ENCODE results near the gene MTLN. TPM values are rescaled to one million over a fixed set of nuclear protein-coding genes. Genes with fewer than 3 reads are reported as not detected.
"Not testable (repeated sequence)": the region's sequence is repeated elsewhere in the genome, so short reads cannot be mapped to it uniquely, and the experiment has no call there.

MTLN gene
- total and polyA plus RNA-seq, 2 experiments from 2014 or later, result 42.1 to 78.9 TPM

DNA sequence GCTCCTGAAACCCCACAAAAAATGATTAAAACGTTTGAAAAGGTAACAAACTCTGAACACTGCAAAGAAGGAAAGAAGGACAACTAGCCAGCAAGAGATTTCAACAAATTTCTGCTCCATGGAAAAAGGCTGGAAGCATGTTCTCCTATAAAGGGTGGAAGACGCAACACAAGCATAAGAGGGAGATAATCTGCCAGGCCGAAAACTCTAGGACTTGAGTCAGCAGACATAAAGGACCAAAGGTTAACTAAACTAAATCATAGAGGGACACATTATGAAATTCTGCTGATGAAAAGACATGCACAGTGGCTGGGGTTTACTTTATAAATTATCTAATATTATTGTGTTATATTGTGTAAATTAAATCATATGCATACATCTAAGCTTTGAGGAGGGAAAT lies 14.3 kb downstream of the MTLN start:
- H4K20me1 ChIP-seq (ENCODE audit: insufficient read depth, poor library complexity, severe bottlenecking), result no peaks in the 10 kb centered on the region
- no peak overlapping the region for H2AFZ ChIP-seq
- no peaks in the 10 kb centered on the region for H3K9me2 ChIP-seq (replicated peaks; ENCODE audit: insufficient read depth)
- no peaks in the 10 kb centered on the region for H3K36me3 ChIP-seq (replicated peaks; ENCODE audit: insufficient read depth, low read depth)
- no peaks in the 10 kb centered on the region for H3K9me3 ChIP-seq (ENCODE audit: low read depth)
- TF ChIP-seq EZH2 (IDR thresholded peaks at IDR 0.05; ENCODE audit: borderline replicate concordance), result no peak
- TF ChIP-seq, protein P1, sequence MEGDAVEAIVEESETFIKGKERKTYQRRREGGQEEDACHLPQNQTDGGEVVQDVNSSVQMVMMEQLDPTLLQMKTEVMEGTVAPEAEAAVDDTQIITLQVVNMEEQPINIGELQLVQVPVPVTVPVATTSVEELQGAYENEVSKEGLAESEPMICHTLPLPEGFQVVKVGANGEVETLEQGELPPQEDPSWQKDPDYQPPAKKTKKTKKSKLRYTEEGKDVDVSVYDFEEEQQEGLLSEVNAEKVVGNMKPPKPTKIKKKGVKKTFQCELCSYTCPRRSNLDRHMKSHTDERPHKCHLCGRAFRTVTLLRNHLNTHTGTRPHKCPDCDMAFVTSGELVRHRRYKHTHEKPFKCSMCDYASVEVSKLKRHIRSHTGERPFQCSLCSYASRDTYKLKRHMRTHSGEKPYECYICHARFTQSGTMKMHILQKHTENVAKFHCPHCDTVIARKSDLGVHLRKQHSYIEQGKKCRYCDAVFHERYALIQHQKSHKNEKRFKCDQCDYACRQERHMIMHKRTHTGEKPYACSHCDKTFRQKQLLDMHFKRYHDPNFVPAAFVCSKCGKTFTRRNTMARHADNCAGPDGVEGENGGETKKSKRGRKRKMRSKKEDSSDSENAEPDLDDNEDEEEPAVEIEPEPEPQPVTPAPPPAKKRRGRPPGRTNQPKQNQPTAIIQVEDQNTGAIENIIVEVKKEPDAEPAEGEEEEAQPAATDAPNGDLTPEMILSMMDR (IDR thresholded peaks at IDR 0.05; ENCODE audit: poor library complexity), result no peak
- TF ChIP-seq EZH2phosphoT487 (IDR thresholded peaks at IDR 0.05; ENCODE audit: low read depth, severe bottlenecking, unreplicated experiment), result no peak
- peak overlapping the region; percentile 29 for H3K27ac ChIP-seq
- WGBS (ENCODE audit: low lambda C conversion rate, missing lambda C conversion rate), result 55% methylated on average over 3 of the region's 3 CpGs
- no peaks in the 10 kb centered on the region for H3K27me3 ChIP-seq
- peak; percentile 18 for DNase-seq (ENCODE audit: low spot score)
- no peak overlapping the region for H3K4me2 ChIP-seq
- no peaks in the 10 kb centered on the region for H3K79me2 ChIP-seq
- no peaks in the 10 kb centered on the region for H3K4me1 ChIP-seq (ENCODE audit: insufficient read depth)
- no peak overlapping the region for H3K4me3 ChIP-seq

DNA sequence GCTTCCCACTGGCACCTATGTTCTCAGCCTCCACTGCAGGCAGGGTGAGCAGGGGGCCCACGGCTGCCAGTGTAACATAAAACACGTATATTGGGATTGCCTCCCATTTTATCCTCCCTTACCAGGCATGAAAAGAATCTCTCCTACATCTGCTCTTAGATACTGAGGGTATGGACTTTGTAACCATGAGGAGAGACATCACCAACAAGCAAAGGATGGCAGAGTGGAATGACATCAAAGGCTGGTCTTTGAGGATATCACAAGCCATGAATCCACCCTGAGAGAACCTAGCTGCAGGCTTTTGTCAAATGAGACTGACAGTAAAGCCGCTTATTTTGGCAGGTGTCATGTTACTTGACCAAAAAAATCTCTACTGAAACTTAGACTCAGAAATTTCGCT lies 14.9 kb downstream of the MTLN start:
- H3K36me3 ChIP-seq (replicated peaks; ENCODE audit: insufficient read depth, low read depth), result no peaks in the 10 kb centered on the region
- no peak overlapping the region for H3K4me3 ChIP-seq
- no peak overlapping the region for H3K4me2 ChIP-seq
- WGBS (ENCODE audit: low lambda C conversion rate, missing lambda C conversion rate), result 64% methylated on average over 4 of the region's 4 CpGs
- no peaks in the 10 kb centered on the region for H4K20me1 ChIP-seq (ENCODE audit: insufficient read depth, poor library complexity, severe bottlenecking)
- DNase-seq (ENCODE audit: low spot score), result no peak
- no peaks in the 10 kb centered on the region for H3K9me2 ChIP-seq (replicated peaks; ENCODE audit: insufficient read depth)
- no peaks in the 10 kb centered on the region for H3K4me1 ChIP-seq (ENCODE audit: insufficient read depth)
- no peak overlapping the region for H2AFZ ChIP-seq
- TF ChIP-seq EZH2phosphoT487 (IDR thresholded peaks at IDR 0.05; ENCODE audit: low read depth, severe bottlenecking, unreplicated experiment) (no peak), EZH2 (IDR thresholded peaks at IDR 0.05; ENCODE audit: borderline replicate concordance) (no peak)
- TF ChIP-seq, protein P1 (IDR thresholded peaks at IDR 0.05; ENCODE audit: poor library complexity), result no peak
- H3K79me2 ChIP-seq, result no peaks in the 10 kb centered on the region
- no peak overlapping the region for H3K27ac ChIP-seq
- no peaks in the 10 kb centered on the region for H3K27me3 ChIP-seq
- no peaks in the 10 kb centered on the region for H3K9me3 ChIP-seq (ENCODE audit: low read depth)

DNA sequence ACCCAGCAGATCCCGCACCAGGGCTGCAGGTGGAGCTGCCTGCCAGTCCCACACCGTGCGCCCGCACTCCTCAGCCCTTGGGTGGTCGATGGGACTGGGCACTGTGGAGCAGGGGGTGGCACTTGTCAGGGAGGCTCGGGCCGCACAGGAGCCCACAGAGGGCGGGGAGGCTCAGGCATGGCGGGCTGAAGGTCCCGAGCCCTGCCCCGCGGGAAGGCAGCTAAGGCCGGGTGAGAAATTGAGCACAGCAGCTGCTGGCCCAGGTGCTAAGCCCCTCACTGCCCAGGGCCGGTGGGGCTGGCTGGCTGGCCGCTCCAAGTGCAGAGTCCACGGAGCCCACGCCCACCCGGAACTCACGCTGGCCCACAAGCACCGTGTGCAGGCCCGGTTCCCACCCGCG lies 22.2 kb downstream of the MTLN start:
- H3K9me2 ChIP-seq (replicated peaks; ENCODE audit: insufficient read depth); H2AFZ ChIP-seq; H3K27me3 ChIP-seq; H3K27ac ChIP-seq; H4K20me1 ChIP-seq (ENCODE audit: insufficient read depth, poor library complexity, severe bottlenecking); DNase-seq (ENCODE audit: low spot score); H3K4me1 ChIP-seq (ENCODE audit: insufficient read depth); H3K4me2 ChIP-seq; H3K4me3 ChIP-seq; H3K9me3 ChIP-seq (ENCODE audit: low read depth); H3K36me3 ChIP-seq (replicated peaks; ENCODE audit: insufficient read depth, low read depth); H3K79me2 ChIP-seq: not testable (repeated sequence)
- 98% methylated on average over 20 of the region's 23 CpGs for WGBS (ENCODE audit: low lambda C conversion rate, missing lambda C conversion rate)

DNA sequence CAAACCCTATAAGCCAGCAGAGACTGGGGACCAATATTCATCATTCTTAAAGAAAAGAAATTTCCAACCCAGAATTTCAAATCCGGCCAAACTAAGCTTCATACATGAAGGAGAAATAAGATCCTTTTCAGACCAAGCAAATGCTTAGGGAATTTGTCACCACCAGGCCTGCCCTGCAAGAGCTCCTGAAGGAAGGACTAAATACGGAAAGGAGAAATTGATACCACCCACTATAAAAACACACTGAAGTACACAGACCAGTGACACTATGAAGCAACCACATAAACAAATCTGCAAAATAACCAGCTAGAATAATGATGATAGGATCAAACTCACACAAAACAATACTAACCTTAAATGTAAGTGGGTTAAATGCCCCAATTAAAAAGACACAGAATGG lies 29.9 kb downstream of the MTLN start:
- no peaks in the 10 kb centered on the region for H3K4me1 ChIP-seq (ENCODE audit: insufficient read depth)
- no peaks in the 10 kb centered on the region for H3K79me2 ChIP-seq
- H3K4me3 ChIP-seq, result no peak overlapping the region
- H3K4me2 ChIP-seq, result no peak overlapping the region
- no peaks in the 10 kb centered on the region for H3K9me3 ChIP-seq (ENCODE audit: low read depth)
- no peaks in the 10 kb centered on the region for H3K9me2 ChIP-seq (replicated peaks; ENCODE audit: insufficient read depth)
- no peak overlapping the region for H3K27ac ChIP-seq
- no peak for DNase-seq (ENCODE audit: low spot score)
- no peaks in the 10 kb centered on the region for H4K20me1 ChIP-seq (ENCODE audit: insufficient read depth, poor library complexity, severe bottlenecking)
- TF ChIP-seq, protein P1 (IDR thresholded peaks at IDR 0.05; ENCODE audit: poor library complexity), result no peak
- TF ChIP-seq EZH2phosphoT487 (IDR thresholded peaks at IDR 0.05; ENCODE audit: low read depth, severe bottlenecking, unreplicated experiment) (no peak), EZH2 (IDR thresholded peaks at IDR 0.05; ENCODE audit: borderline replicate concordance) (no peak)
- H3K27me3 ChIP-seq, result no peaks in the 10 kb centered on the region
- WGBS (ENCODE audit: low lambda C conversion rate, missing lambda C conversion rate), result 93% methylated on average over 2 of the region's 2 CpGs
- H2AFZ ChIP-seq, result no peak overlapping the region
- no peaks in the 10 kb centered on the region for H3K36me3 ChIP-seq (replicated peaks; ENCODE audit: insufficient read depth, low read depth)

Data from hepatocyte (in vitro differentiated cells).